ENCODE results near the gene CST5. TPM values are rescaled to one million over a fixed set of nuclear protein-coding genes. Genes with fewer than 3 reads are reported as not detected.
"Not testable (repeated sequence)": the region's sequence is repeated elsewhere in the genome, so short reads cannot be mapped to it uniquely, and the experiment has no call there.

The CST5 gene
- total and polyA plus RNA-seq, 7 donors: not detected

GRCh38 chr20:23917024-23917725, 37.6 kb upstream of the CST5 start:
- Histone ChIP-seq H3K27ac (no peak overlapping the region), H3K9me3 (no peaks in the 10 kb centered on the region), H3K36me3 (ENCODE audit: insufficient read depth in 1 of 2, low read depth in 1 of 2) (no peaks in the 10 kb centered on the region), H3K4me3 (no peak overlapping the region), H3K4me1 (no peaks in the 10 kb centered on the region), H3K27me3 (ENCODE audit: insufficient read depth in 3 of 3, low read length in 2 of 3) (peaks cover 0 to 9% (median 0%) of the 10 kb centered on the region in 3 donors)
- intact Hi-C loops (cut with DNase I): no loop called here
- ATAC-seq (no peak), DNase-seq (no peak)
- TF ChIP-seq CTCF (IDR thresholded peaks at IDR 0.05): no peak
- 35 to 57% (median 51%) methylated on average over 9 of the region's 9 CpGs for WGBS, 3 donors

GRCh38 chr20:23915844-23916243, 36.3 kb upstream of the CST5 start:
- no peak for TF ChIP-seq CTCF (IDR thresholded peaks at IDR 0.05)
- H3K27me3 ChIP-seq (ENCODE audit: insufficient read depth in 3 of 3, low read length in 2 of 3): peaks cover 0 to 9% (median 0%) of the 10 kb centered on the region in 3 donors
- no peak for DNase-seq
- ATAC-seq: no peak
- no peak overlapping the region for H3K4me3 ChIP-seq
- no peaks in the 10 kb centered on the region for H3K9me3 ChIP-seq
- 83 to 100% (median 84%) methylated on average over 1 of the region's 1 CpG for WGBS, 3 donors
- no peaks in the 10 kb centered on the region for H3K4me1 ChIP-seq
- no peaks in the 10 kb centered on the region for H3K36me3 ChIP-seq (ENCODE audit: insufficient read depth in 1 of 2, low read depth in 1 of 2)
- intact Hi-C loops (cut with DNase I): no loop called here
- no peak overlapping the region for H3K27ac ChIP-seq

- peaks cover 0 to 21% (median 0%) of the 10 kb centered on the region in 3 donors for H3K27me3 ChIP-seq (ENCODE audit: insufficient read depth in 3 of 3, low read length in 2 of 3)
- intact Hi-C loops (cut with DNase I); H3K27ac ChIP-seq; H3K4me3 ChIP-seq; ATAC-seq; DNase-seq; H3K36me3 ChIP-seq (ENCODE audit: insufficient read depth in 1 of 2, low read depth in 1 of 2); H3K9me3 ChIP-seq; H3K4me1 ChIP-seq: not testable (repeated sequence)
- 65 to 85% (median 77%) methylated on average over 4 of the region's 4 CpGs for WGBS, 3 donors
Observed at GRCh38 chr20:23914469-23914868, 34.9 kb upstream of the CST5 start.

GRCh38 chr20:23910210-23910609, 30.7 kb upstream of the CST5 start:
- intact Hi-C loops (cut with DNase I): no loop called here
- H3K27me3 ChIP-seq (ENCODE audit: insufficient read depth in 3 of 3, low read length in 2 of 3): peaks cover 0 to 12% (median 0%) of the 10 kb centered on the region in 3 donors
- no peak overlapping the region for H3K4me3 ChIP-seq
- DNase-seq (no peak), ATAC-seq (no peak)
- no peaks in the 10 kb centered on the region for H3K36me3 ChIP-seq (ENCODE audit: insufficient read depth in 1 of 2, low read depth in 1 of 2)
- H3K27ac ChIP-seq: no peak overlapping the region
- peaks cover 8% of the 10 kb centered on the region for H3K9me3 ChIP-seq
- WGBS, 3 donors: 53 to 70% (median 56%) methylated on average over 4 of the region's 4 CpGs
- no peak for TF ChIP-seq CTCF (IDR thresholded peaks at IDR 0.05)
- no peaks in the 10 kb centered on the region for H3K4me1 ChIP-seq

GRCh38 chr20:23909390-23909789, 29.8 kb upstream of the CST5 start:
- Histone ChIP-seq H3K27me3 (ENCODE audit: insufficient read depth in 3 of 3, low read length in 2 of 3) (peaks cover 0 to 12% (median 0%) of the 10 kb centered on the region in 3 donors), H3K9me3 (peaks cover 8% of the 10 kb centered on the region), H3K27ac (no peak overlapping the region), H3K4me3 (no peak overlapping the region), H3K36me3 (ENCODE audit: insufficient read depth in 1 of 2, low read depth in 1 of 2) (no peaks in the 10 kb centered on the region), H3K4me1 (no peaks in the 10 kb centered on the region)
- no peak for ATAC-seq
- intact Hi-C loops (cut with DNase I): no loop called here
- no peak for DNase-seq
- 75 to 85% (median 84%) methylated on average over 2 of the region's 2 CpGs for WGBS, 3 donors
- TF ChIP-seq CTCF (IDR thresholded peaks at IDR 0.05): no peak

All from psoas muscle (tissue), 8 donors.